ENCODE data around the gene VPS26C. TPM values are rescaled to one million over a fixed set of nuclear protein-coding genes. Genes with fewer than 3 reads are reported as not detected.

Gene VPS26C
- total RNA-seq, 1 donor from 2014 or later: 63.8 TPM

DNA sequence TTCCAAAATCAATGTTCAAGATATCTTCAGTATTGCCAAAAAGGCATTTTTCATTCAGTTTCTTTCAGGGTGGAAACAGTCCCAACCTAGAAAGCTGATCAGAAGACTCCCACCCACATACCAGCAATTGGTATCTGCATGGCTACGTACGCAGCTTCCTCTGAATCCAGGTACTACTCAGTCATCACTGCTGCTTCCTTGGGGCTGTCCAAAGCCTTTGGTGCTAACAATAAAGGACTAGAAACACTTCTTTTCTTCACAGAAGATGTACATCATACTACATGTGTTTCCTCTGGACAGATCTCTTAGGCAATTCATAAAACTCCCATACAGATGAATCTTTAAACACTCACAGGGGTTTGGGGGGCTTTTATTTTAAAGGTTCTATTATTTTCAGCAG lies 29.8 kb downstream of the VPS26C start:
- peak overlapping the region; percentile 38 for H3K4me3 Mint-ChIP-seq (ENCODE audit: unreplicated experiment)
- no peak for DNase-seq (ENCODE audit: low spot score)
- TF ChIP-seq, protein P1, sequence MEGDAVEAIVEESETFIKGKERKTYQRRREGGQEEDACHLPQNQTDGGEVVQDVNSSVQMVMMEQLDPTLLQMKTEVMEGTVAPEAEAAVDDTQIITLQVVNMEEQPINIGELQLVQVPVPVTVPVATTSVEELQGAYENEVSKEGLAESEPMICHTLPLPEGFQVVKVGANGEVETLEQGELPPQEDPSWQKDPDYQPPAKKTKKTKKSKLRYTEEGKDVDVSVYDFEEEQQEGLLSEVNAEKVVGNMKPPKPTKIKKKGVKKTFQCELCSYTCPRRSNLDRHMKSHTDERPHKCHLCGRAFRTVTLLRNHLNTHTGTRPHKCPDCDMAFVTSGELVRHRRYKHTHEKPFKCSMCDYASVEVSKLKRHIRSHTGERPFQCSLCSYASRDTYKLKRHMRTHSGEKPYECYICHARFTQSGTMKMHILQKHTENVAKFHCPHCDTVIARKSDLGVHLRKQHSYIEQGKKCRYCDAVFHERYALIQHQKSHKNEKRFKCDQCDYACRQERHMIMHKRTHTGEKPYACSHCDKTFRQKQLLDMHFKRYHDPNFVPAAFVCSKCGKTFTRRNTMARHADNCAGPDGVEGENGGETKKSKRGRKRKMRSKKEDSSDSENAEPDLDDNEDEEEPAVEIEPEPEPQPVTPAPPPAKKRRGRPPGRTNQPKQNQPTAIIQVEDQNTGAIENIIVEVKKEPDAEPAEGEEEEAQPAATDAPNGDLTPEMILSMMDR (IDR thresholded peaks at IDR 0.05; ENCODE audit: unreplicated experiment): no peak
- H3K4me1 Mint-ChIP-seq (ENCODE audit: unreplicated experiment): peaks cover 35% of the 10 kb centered on the region
- peak overlapping the region; percentile 88 for H3K27ac Mint-ChIP-seq (ENCODE audit: unreplicated experiment)
- peaks cover 7% of the 10 kb centered on the region for H3K27me3 Mint-ChIP-seq (ENCODE audit: unreplicated experiment)
- H3K36me3 Mint-ChIP-seq (ENCODE audit: low read depth, unreplicated experiment): peaks cover 33% of the 10 kb centered on the region
- no peaks in the 10 kb centered on the region for H3K9me3 Mint-ChIP-seq (ENCODE audit: unreplicated experiment)

DNA sequence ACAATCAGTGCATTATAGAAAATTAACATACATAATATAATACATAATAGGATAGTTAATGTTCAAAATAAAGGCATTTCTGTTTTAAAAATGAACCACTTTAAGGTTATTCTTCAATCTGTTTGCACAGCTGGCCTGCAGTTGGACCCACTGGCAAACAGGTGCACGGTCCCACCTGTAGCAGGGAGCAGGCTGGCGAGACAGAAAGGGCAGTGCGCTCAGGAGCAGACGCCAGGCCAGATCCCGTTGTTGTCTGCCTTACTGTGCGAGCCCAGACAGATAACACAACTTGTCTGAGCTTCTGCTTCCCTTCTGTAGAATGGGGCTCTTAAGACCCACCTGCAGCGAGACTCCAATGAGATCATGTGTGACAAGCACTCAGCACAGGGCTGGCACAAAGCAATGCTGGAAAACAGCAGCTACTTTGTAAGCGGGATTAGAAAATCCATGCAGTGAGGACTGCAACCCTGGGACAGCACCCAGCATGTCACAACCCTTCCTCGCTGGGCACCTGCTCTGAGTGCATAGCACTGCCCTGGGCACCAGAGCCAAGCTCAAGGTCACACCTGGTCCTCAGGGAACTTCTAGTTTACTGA lies 33.5 kb downstream of the VPS26C start:
- Mint-ChIP-seq H3K36me3 (ENCODE audit: low read depth, unreplicated experiment) (peaks cover 46% of the 10 kb centered on the region), H3K9me3 (ENCODE audit: unreplicated experiment) (no peaks in the 10 kb centered on the region), H3K4me3 (ENCODE audit: unreplicated experiment) (no peak overlapping the region), H3K27ac (ENCODE audit: unreplicated experiment) (no peak overlapping the region), H3K27me3 (ENCODE audit: unreplicated experiment) (peaks cover 2% of the 10 kb centered on the region), H3K4me1 (ENCODE audit: unreplicated experiment) (peaks cover 23% of the 10 kb centered on the region)
- no peak for DNase-seq (ENCODE audit: low spot score)
- TF ChIP-seq, protein P1 (IDR thresholded peaks at IDR 0.05; ENCODE audit: unreplicated experiment): no peak

DNA sequence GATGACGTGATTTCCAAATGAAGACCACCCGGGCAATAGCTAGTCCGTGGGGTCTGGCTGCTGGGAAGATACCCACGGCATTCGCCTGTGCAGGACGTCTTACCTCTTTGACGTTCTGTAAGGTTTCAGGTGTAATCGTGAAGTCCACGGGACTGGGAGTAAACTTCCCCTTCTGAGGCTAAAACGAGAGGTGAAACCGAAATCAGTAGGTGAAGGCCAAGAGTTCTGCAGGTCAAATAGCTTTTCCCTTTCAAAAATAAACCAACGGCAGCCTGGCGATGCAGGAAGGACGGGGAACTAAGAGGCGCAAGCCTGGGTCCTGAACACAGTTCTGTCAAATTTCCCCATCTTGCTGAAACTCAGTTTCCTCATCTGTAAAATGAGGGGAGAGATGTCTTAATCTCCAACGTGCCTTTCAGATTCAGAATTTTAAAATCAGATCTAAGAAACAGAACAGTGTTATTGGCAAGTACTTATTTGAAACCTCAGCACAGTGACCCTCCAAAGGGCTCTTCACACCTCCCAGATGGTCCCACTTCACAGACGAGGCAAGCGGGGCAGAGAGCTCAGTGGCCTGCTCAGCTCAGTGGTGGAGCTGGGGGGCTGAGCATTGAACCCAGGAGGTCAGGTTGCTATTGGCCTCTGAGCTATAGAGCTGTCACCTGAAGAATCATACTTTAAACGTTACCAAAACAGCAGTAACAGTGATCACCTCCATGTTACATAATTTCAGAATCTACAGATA lies 34.7 kb downstream of the VPS26C start:
- peaks cover 51% of the 10 kb centered on the region for H3K36me3 Mint-ChIP-seq (ENCODE audit: low read depth, unreplicated experiment)
- TF ChIP-seq, protein P1 (IDR thresholded peaks at IDR 0.05; ENCODE audit: unreplicated experiment): no peak
- H3K4me3 Mint-ChIP-seq (ENCODE audit: unreplicated experiment): no peak overlapping the region

DNA sequence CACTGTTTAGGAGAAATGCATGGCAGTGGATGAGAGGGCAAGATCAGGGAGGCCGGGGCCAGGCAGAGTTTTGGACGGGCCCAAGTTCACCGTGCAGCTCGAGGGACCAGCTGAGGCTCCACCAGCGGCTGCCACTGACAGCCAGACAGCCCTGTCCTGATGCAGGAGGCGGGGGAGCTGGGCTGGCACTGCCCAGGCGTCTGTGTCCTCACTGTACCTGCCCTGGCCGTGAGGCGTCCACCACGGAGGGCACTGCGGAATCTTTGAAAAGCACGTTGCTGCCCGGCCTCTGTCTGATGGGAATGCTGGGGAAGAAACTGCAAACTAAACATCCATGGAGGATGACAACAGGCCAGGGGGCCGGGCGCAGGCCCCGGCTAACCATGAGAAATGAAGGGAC lies 35.5 kb downstream of the VPS26C start:
- TF ChIP-seq, protein P1 (IDR thresholded peaks at IDR 0.05; ENCODE audit: unreplicated experiment): no peak
- no peaks in the 10 kb centered on the region for H3K9me3 Mint-ChIP-seq (ENCODE audit: unreplicated experiment)
- H3K4me3 Mint-ChIP-seq (ENCODE audit: unreplicated experiment): no peak overlapping the region
- H3K27me3 Mint-ChIP-seq (ENCODE audit: unreplicated experiment): peaks cover 4% of the 10 kb centered on the region
- peaks cover 3% of the 10 kb centered on the region for H3K4me1 Mint-ChIP-seq (ENCODE audit: unreplicated experiment)
- H3K36me3 Mint-ChIP-seq (ENCODE audit: low read depth, unreplicated experiment): peaks cover 49% of the 10 kb centered on the region
- peak overlapping the region; percentile 1 for H3K27ac Mint-ChIP-seq (ENCODE audit: unreplicated experiment)
- DNase-seq (ENCODE audit: low spot score): no peak

More for the DNA sequence above, 34.7 kb downstream of the VPS26C start:
- Mint-ChIP-seq H3K4me1 (ENCODE audit: unreplicated experiment) (peaks cover 11% of the 10 kb centered on the region), H3K27ac (ENCODE audit: unreplicated experiment) (no peak overlapping the region), H3K27me3 (ENCODE audit: unreplicated experiment) (peaks cover 5% of the 10 kb centered on the region), H3K9me3 (ENCODE audit: unreplicated experiment) (no peaks in the 10 kb centered on the region)
- no peak for DNase-seq (ENCODE audit: low spot score)

DNA sequence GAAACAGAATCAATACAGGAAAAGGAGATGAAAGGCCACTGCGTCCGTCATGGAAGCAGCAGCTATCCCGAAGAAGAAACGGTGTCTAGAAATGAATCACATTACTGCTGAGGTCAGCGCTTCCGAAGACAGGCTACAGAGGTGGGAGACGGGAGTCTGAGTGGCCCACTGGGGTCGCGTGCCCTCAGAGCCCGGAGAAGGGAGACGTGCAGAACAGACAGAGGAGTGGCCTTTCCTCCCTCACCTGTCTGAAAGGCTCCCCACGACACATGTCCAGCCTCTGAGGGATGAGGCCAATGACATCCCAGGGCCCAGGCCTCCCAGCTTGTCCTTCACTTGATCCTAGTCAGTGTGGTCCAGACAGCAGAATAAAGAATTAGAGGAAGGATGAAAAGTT lies 35.9 kb downstream of the VPS26C start:
- no peaks in the 10 kb centered on the region for H3K4me1 Mint-ChIP-seq (ENCODE audit: unreplicated experiment)
- no peak for DNase-seq (ENCODE audit: low spot score)
- TF ChIP-seq, protein P1 (IDR thresholded peaks at IDR 0.05; ENCODE audit: unreplicated experiment): no peak
- peaks cover 5% of the 10 kb centered on the region for H3K27me3 Mint-ChIP-seq (ENCODE audit: unreplicated experiment)
- peak overlapping the region; percentile 1 for H3K27ac Mint-ChIP-seq (ENCODE audit: unreplicated experiment)
- peaks cover 50% of the 10 kb centered on the region for H3K36me3 Mint-ChIP-seq (ENCODE audit: low read depth, unreplicated experiment)
- no peaks in the 10 kb centered on the region for H3K9me3 Mint-ChIP-seq (ENCODE audit: unreplicated experiment)
- peak overlapping the region; percentile 16 for H3K4me3 Mint-ChIP-seq (ENCODE audit: unreplicated experiment)

Data from endothelial cell (in vitro differentiated cells).